GM19328 (cell line): ENCODE data around the gene SLC25A17.
"Not testable (repeated sequence)": the region's sequence is repeated elsewhere in the genome, so short reads cannot be mapped to it uniquely, and the experiment has no call there.

ENCODE experiments used
- ATAC-seq: cut with Tn5 transposase; IDR thresholded peaks from one replicate; pipeline ENCODE4 v1.9.1; 2021; ENCODE audit warnings: mild to moderate bottlenecking, moderate library complexity; ENCODE audit not compliant: unreplicated experiment

The SLC25A17 gene, protein sequence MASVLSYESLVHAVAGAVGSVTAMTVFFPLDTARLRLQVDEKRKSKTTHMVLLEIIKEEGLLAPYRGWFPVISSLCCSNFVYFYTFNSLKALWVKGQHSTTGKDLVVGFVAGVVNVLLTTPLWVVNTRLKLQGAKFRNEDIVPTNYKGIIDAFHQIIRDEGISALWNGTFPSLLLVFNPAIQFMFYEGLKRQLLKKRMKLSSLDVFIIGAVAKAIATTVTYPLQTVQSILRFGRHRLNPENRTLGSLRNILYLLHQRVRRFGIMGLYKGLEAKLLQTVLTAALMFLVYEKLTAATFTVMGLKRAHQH

DNA sequence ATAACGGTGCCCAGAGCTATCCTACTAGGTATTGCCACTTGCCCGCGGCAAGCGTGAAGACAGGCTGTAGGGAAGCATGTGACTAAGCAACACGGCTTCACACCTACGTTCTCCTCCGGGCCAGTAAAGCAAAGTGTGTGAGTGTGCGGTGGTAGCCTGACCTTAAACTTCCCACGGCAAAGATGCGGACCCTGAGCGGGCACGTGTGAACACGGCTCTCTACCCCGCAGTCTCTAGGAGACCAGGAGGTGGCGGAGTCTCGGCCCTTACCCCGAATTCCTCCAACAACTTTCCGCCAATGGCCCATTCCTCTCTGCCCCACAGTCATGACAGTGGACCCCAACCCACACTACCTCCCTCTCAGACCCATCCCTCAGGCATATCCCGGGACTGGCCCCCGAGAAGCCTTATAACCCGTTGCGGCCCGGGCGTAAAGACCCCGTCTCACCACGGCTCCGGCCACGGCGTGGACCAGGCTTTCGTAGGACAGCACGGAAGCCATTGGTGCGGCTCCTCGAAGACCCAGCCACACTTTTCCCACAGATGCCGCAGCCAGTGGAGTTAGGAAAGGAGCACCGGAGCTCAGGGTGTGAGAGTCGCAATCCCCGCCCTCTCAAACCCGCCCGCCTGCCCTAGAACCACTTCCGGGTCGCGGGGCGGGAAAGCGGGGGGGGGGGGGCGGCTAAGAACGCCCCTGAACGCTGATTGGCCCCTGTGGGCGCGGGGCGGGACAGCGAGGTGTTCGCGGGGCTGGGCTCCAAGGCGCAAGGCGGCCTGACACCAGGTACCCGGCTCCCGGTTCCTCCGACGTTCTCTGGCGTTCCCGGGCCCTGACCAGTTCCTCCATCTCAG lies at the start of gene SLC25A17:
TSS of gene SLC25A17 (minus strand) at position 600 of the 852 bp plus-strand sequence. CDS start at position 502, 98 bp downstream.
- peak; percentile 51 for ATAC-seq

DNA sequence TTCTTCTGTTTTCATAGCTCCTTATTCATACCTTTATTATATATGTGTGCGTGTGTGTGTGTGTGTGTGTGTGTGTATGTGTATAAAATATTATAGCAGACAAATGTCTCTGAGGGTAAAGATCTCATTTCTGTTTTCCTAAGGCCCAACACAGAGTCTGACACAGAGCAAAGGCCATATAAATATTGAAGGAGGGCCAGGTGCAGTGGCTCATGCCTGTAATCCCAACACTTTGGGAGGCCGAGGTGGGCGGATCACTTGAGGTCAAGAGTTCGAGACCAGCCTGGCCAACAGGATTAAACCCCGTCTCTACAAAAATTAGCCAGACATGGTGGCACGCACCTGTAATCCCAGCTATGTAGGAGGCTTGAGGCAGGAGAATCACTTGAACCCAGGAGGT lies 49.2 kb upstream of the SLC25A17 start:
- ATAC-seq: not testable (repeated sequence)

DNA sequence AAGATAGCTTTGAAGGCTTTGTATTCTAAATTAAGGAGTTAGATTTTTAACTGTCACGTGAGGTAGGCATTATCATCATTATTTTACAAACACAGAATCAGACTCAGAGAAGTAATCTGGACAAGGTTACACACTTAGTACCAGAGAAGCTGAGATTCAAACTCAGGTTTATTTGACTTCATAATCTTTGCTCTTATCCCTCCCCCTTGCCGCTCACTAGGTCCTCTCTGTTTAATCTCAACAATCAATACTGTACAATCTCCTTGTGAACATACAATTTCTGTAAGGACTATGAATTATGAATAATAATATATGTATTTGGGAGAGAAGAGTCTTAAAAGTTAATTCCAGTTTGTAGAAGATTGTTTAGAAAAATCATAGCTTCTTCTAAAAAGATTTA lies 48.0 kb upstream of the SLC25A17 start:
- no peak for ATAC-seq

DNA sequence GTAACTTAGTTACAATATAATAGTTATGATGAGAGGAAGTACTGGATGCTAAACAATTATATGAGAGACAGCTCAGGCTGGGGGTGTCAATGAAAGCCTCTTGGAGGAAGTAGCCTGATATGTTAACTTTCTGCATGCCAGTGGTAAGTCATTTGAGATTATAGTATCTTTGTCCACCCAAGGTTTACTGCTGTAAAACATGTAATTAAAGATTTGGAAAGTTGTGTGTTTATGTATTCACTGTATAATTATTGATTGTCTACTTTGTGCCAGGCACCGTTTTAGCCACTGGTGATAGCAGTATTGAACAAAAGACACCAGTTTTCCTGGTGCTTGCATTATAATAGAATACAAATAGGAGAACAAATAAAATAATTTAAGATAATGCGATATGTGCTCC lies 43.4 kb upstream of the SLC25A17 start:
- ATAC-seq: no peak

DNA sequence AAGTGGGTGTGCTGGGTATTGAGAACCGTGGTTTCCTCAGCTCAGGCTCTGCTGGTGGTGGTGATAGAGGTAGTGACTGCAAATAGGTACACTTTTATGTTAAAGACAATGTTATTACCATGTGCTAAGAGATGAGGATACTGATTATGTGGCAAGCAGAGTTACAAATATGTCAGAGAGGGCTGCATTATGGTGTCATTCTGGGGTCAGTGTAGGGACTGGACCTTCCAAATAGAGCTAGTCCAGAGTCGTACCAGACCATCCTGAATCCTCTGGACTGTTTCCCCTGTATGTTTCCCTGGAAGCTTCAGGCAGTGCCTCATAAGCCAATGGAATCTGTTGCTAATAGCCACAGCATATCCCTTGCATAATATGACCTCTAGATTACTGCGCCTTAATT lies 42.9 kb upstream of the SLC25A17 start, which contains the start of gene DNAJB7:
TSS of gene DNAJB7 (minus strand) at position 101 of the 400 bp plus-strand sequence. CDS start 119 bp downstream, outside the sequence.
- no peak for ATAC-seq

DNA sequence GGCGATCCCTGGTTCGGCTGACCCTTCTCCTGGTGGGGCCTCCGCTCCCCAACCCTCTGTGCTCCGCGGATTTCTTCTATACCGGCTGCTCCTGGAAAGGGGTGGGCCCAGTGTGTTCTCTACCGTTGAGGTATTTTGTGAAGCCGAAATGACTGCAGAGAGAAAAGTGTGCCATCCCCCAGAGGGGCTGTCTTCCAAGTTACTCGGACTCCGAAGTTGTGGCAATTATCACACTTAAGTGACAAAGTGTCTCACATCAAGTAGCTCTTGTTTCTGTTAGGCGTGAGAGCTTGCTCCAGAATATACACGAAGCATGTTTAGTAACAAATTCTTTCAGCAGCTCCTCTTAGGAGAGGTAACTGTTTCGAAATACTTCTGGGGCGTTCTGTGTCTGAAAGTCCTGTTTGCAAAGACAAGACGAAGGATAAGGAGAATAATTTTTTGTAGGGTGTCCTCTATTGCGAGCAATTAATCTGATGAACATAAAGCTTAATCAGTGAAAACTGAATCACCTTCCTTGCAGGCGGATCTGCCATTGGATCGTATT lies 38.2 kb upstream of the SLC25A17 start:
- no peak for ATAC-seq

DNA sequence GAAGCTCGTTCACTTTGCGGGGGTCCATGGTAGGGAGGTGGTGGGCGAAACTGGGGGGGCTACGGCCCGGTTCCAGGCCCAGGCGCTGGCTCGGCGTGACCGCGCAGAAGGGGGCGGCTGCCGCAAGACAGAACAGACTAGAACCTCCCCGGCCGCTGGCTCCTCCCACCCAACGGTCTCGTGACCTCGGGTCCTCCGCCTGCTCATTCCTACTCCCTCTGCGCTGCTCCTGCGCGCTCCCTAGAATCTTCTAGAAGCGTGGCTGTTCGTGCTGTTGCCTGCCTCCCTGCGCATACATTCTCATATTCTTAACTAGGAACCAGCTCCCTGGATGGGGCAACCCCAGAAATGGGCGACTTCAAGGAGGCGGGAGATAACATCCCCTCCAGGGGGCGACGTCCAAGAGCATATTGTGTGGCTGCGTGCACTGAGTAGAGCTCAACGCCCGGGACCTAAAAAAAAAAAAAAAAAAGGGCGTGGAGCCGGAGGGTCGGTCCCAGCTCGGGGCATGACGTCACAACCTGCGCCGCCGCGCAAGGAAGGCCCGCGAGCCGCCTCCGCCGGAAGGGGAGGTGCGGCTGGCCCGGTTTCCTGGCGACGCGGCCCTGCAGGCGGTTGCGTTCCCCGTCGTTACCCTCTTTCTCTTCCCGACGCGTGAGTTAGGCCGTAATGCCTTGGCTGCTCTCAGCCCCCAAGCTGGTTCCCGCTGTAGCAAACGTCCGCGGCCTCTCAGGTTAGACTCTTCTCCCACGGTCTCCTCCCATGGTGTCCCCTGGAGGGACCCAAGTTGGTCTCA lies 37.6 kb upstream of the SLC25A17 start, which contains the start of the genes ST13 and XPNPEP3:
TSS of gene ST13 (minus strand) at position 127 of the 796 bp plus-strand sequence. CDS start at position 28, 99 bp downstream.
TSS of gene XPNPEP3 (plus strand) at position 636 of the 796 bp plus-strand sequence. CDS start at position 670, 34 bp downstream.
- peak; percentile 84 for ATAC-seq

DNA sequence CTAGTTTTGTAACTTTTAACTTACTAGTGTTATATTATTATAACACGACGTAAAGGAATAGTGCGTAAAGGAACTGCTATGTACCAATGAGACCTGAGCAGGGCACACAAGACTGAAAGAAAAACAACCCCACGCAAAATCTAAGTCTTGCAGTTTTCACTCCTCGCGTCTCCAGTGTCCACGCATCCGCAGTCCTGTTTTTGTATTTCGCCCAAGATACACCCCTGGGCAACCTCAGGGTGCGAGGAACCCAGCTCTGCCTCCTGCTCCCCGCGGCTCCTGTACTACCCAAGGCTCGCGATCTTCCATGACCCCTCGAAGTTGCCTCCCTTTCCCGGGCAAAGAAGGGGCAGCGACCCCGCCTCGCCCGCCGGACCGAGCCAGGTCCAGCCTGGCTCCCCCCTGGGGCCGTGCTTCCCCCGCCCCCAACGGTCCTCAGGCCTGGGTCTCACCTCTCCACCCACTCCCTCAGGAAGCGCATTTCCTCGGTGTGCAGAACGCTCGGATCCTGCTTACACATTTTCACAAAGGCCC lies 36.9 kb upstream of the SLC25A17 start:
- ATAC-seq: peak; percentile 20

DNA sequence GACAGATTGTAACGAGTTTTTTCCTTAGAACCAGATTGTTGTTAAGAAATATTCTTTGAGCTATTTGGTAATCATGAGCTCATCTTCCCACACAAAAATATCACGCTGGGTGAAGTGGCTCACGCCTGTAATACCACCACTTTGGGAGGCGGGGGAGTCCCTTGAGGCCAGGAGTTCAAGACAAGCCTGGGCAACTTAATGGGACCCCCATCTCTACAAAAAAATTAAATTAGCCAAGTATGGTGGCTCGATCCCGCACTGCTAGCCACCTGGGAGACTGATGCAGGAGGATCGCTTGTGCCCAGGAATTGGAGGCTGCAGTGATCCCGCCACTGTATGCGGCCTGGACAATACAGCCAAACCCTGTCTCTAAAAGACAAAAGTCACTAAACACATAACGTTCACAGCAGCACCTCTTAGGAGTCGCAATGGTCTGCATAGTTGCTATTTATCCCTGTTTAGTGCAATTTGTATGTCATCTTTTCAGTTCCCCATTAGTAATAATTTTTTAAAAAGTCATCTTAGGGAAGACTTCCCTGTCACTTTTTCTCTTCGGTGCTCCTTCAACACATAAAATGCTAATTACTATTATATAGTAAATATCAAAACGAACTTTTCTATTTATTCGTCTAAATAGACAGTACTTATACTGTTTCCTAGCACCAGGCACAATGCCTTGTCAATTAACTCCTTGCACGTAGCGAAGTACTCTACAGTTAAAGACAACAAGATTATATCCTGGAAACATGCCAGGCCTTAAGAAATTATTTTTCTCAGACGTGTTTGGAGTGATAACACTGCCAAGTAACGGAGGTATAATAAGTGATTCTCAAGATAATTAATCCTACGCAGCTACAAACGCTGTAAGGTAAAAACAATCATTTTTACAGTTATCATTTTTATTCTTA lies 36.2 kb upstream of the SLC25A17 start:
- ATAC-seq: no peak

DNA sequence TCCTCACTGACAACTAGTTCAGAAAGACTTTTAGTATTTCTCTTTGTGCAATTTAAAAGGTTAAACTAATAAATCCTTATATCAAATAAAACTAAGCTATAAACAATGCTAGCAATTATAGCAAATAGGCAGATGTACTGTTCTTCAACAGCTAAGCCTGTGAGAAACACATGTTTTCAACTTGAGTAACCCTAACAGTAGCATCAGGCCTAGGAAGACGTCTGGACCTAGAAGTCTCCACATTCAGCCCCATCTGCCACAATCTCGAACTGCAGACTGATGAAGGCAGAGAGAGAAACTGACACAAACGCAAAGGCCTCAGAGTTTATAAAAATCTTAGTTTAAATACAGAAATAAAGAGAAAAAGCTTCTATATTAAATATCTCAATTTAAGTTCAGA lies 34.8 kb upstream of the SLC25A17 start:
- ATAC-seq: no peak

DNA sequence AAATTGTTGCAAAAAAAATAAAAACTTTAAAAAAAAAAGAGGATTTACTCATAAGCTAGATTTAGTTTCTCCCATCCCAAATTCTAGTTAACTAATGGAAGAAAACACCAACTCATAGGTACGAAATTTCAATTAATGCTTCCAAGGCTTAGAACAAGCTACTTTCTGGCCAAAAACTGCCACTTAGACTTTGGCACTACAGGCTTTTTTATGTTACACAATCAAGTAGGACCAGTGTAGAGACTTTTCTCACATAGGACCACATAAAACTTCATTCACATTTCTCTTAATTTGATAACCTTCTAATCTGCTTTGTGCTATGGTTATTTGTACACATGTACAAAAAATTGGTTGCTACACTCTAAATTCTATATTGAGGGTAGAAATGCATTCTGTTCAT lies 34.2 kb upstream of the SLC25A17 start:
- ATAC-seq: no peak

DNA sequence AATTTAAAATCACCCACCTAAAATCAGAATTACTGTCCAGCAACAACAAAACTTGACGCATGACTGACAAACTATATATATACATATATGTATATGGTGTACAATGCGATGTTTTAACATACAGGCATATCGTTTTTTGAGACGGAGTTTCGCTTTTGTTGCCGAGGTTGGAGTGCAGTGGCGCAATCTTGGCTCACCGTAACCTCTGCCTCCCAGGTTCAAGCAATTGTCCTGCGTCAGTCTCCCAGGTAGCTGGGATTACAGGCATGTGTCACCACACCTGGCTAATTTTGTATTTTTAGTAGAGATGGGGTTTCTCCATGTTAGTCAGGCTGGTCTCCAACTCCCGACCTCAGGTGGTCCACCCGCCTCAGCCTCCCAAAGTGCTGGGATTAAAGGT lies 26.7 kb upstream of the SLC25A17 start:
- ATAC-seq: not testable (repeated sequence)

DNA sequence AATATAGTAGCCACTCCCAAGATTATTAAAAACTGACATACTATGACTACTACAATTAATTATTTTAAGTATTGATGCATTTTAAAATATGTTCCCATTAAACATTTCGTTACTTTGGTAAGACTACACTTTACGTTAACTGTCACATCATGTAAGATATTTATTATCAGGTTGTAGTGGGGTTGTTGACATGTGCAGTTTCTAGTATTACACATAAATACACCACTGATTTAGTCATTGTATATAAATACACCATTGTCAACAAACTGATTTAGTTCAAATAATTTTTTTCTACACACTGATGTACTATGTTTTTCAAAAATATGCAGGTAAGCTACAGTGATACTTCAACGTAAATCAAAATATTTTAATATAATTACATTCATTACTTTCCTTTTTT lies 25.8 kb upstream of the SLC25A17 start:
- ATAC-seq: no peak

DNA sequence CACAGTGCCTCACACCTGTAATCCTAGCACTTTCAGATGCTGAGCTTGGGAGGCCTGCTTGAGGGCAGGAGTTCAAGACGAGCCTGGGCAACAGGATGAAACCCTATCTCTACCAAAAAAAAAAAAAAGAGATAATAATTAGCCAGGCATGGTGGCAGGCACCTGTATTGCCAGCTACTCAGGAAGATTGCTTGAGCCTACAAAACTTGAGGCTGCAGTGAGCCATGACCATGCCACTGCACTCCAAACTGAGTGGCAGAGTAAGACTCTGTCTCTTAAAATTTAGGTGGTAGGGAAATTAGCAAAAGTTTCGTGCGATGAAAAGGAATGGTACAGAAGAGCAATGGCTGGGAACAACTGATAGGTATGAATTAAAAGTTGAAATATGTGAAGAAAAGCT lies 19.3 kb upstream of the SLC25A17 start:
- no peak for ATAC-seq

DNA sequence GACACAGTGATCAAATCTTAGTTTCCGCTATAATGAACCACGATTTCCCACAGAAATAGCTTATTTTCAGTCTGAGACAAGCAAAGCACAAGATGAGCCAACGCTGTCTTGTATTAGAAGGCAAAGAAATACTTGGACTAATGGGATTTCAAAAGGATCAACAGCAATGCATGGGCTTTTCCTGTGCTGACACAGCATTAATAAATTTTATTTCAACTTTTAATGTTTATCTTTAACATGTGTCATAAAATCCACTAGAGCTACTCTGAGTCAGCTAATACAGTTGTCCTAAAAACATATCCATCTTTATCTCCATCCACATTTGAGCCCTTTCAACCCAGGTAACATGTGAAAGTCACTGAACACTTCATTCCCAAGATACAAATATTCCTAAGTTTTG lies 15.5 kb upstream of the SLC25A17 start:
- no peak for ATAC-seq

DNA sequence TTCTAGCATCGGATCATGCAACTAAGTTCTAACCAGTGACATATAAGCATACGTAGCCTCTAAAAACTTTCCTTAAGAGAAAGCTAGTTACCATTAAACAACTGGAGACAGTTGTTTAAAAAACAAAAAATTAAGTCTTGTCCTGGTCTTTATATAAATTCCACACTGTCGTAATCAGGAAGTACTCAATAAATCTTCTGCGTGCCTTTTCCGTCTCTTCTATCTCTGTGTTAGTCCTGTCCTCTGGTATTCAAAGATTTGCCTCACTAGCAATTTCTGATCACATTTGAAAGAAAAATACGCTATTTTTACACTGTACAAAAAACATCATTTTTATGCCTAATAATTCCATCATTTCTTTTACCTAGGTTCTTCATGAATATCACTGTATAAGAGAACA lies 10.0 kb upstream of the SLC25A17 start:
- no peak for ATAC-seq

DNA sequence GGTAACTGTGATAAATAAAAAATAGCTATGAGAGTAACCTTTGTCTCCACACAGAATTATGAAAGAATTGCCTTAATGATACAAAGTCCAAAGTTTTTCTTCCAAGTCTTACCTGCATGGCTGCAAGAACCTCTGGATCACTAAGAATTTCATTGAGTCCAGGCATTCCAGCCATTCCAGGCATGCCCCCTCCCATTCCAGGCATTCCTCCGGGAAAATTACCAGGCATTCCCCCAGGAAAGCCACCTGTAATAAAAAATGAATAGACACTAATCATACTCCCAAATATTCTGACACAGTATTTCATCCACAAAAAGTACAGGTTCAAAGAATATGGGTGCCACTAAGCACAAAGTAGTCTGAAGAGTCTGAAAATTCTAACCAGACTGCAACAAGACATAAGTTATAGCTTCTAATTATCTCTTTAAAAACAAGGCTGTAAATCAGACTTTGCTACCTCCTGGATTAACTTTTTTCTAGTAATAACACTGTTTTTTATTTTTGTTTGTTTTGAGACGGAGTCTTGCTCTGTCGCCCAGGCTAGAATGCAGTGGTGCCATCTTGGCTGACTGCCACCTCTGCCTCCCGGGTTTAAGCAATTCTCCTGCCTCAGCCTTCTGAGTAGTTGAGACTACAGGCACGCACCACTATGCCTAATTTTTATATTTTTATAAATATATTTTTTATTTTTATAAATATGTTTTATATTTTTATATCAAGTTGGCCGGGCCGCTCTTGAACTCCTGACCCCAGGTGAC lies 8.0 kb upstream of the SLC25A17 start:
- no peak for ATAC-seq

DNA sequence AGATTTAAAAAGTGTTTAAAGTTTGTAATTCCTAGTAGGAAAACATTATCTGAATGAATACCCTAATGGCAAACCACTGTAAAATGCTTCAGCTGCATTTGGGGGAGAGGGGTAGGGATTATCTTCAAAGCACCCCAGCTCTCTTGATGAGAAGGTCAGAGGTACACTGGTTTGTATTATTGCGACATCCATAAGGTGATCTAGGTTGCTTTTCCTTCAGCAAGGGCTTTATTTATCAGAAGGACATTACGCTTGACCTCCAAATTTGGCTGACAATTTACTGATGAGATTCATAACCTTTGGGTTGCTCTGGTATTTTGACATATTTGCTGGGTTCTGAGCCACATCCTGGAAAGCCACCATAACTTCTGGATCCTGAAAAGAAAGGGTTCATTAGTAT lies 7.1 kb upstream of the SLC25A17 start:
- not testable (repeated sequence) for ATAC-seq

DNA sequence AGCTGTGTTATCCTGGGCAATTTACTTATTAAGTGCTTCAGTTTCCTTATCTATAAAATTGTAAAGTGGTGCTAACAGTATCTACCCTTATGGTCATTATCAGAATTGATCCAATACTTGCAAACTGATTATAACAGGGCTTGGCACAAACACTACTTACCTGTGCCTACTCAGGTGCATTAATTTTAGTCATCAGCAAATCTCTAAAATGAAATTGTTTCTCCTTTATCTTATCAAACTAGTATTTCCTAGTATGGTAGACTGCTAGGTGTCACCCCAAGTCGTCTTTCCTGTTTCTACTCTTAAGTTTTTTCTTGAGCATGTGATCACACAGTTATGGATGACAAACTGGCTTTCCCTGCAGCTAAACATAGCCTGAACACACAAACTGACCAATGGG lies 4.3 kb upstream of the SLC25A17 start:
- no peak for ATAC-seq
